Parietal lobe (tissue), 1 donor: Measurements from ENCODE around the gene CAMKK2. TPM values are rescaled to one million over a fixed set of nuclear protein-coding genes. Genes with fewer than 3 reads are reported as not detected.

Source experiments
- total RNA-seq: library from RNA; depleted of rRNA; stranded (reverse); fragments of >200 nt; gene quantifications from one replicate; pipeline ENCODE4 v1.2.3, GENCODE V29; 2014

CAMKK2 gene
- 53.8 TPM for total RNA-seq

DNA sequence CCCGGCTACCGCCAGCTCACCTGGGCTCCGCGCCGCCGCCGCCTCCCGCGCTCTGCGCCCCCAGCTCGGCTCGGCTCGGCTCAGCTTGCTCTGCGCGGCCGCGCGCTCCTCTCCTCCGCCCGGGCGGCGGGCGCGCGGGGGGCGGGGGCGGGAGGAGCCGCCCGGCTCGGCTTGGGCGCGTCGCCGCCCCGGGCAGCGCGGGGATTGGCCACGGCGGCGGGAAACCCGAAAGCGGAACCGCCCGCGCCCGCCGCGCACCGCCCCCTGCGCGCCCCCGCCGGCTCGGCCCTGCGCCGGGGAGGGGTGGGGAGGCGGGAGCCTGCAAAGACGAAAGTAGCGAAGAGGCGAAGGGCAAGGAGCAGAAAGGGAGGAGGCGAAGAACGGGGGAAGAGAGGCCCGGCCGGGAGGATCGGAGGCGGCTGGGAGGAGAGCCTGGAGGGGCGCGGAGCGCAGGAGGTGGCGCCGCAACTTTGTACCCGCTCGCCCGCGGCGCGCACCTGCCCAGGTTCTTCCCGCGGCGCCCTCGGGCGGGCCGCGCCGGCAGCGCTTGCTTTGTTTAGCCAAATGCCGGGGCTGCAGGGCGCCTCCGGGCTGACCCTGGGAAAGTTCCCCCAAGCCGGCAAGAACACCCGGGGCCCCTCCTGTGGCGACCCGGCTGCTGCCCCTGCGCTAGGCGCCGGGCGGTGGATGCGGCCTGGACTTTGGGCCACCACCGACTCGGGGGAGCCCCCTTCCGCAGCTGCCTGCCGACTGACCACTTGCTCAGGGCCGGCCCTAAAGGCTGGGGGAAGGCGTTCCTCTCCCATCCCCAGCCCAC is at the start of gene CAMKK2:
Gene CAMKK2 (minus strand): TSS at position 92 of the 817 bp plus-strand sequence. CDS start 22,183 bp downstream, outside the sequence.

GRCh38 chr12:121209624-121210572 is 86.6 kb downstream of the CAMKK2 start, which contains the start of gene P2RX4:
TSS of gene P2RX4 (plus strand) at chr12:121210129. CDS start at chr12:121210165, 36 bp downstream.

Other genes with a start within 250 kb of the CAMKK2 start
- gene P2RX7, start 163.8 kb downstream of the CAMKK2 start, total RNA-seq, result 3.4 TPM
- 7.5 TPM for gene P2RX4, start 86.6 kb downstream of the CAMKK2 start, total RNA-seq
- 234 TPM for gene ANAPC5, start 55.7 kb upstream of the CAMKK2 start, total RNA-seq
- gene RNF34, start 103.4 kb upstream of the CAMKK2 start, total RNA-seq, result 79.2 TPM